NOMO-1 (cell line): Measurements from ENCODE around the gene ANAPC5.
A peak's percentile ranks its signal among the peaks of the same experiment; 100 is the strongest.
"Not testable (repeated sequence)": the region's sequence is repeated elsewhere in the genome, so short reads cannot be mapped to it uniquely, and the experiment has no call there.

Source experiments
- DNase-seq, 2 experiments: peaks; one replicate each; lab custom pipeline; 2025; ENCODE audit not compliant: unreplicated experiment in 2 of 2; lab: John Stamatoyannopoulos, UW

Gene ANAPC5

GRCh38 chr12:121288158-121288845, 63.9 kb downstream of the ANAPC5 start:
- peak in 1 of 2 experiments; percentile 38 for DNase-seq

GRCh38 chr12:121287267-121287954, 64.8 kb downstream of the ANAPC5 start:
- DNase-seq, result no peak

- DNase-seq, result no peak
Observed at GRCh38 chr12:121285856-121286255, 66.4 kb downstream of the ANAPC5 start.

- DNase-seq, result no peak
Observed at GRCh38 chr12:121284551-121285390, 67.4 kb downstream of the ANAPC5 start.

- DNase-seq, result no peak
Observed at GRCh38 chr12:121283841-121284240, 68.4 kb downstream of the ANAPC5 start.

- no peak for DNase-seq
Observed at GRCh38 chr12:121283388-121283787, 68.8 kb downstream of the ANAPC5 start.

GRCh38 chr12:121282910-121283309, 69.3 kb downstream of the ANAPC5 start:
- not testable (repeated sequence) for DNase-seq

GRCh38 chr12:121282072-121282742, 70.0 kb downstream of the ANAPC5 start:
- no peak for DNase-seq

- DNase-seq, result not testable (repeated sequence)
Observed at GRCh38 chr12:121281116-121281515, 71.1 kb downstream of the ANAPC5 start.

GRCh38 chr12:121280531-121280930, 71.7 kb downstream of the ANAPC5 start:
- not testable (repeated sequence) for DNase-seq

GRCh38 chr12:121279507-121279915, 72.7 kb downstream of the ANAPC5 start:
- DNase-seq, result no peak

GRCh38 chr12:121279071-121279375, 73.2 kb downstream of the ANAPC5 start:
- no peak for DNase-seq

GRCh38 chr12:121278169-121279070, 73.8 kb downstream of the ANAPC5 start:
- peak in 1 of 2 experiments; percentile 38 for DNase-seq

- DNase-seq, result no peak
Observed at GRCh38 chr12:121277374-121277759, 74.8 kb downstream of the ANAPC5 start.

- DNase-seq, result no peak
Observed at GRCh38 chr12:121274036-121274763, 78.0 kb downstream of the ANAPC5 start.

GRCh38 chr12:121273364-121273896, 78.8 kb downstream of the ANAPC5 start:
- DNase-seq, result no peak

- no peak for DNase-seq
Observed at GRCh38 chr12:121267822-121268221, 84.4 kb downstream of the ANAPC5 start.

- no peak for DNase-seq
Observed at GRCh38 chr12:121264951-121265515, 87.2 kb downstream of the ANAPC5 start.

- DNase-seq, result no peak
Observed at GRCh38 chr12:121264135-121264534, 88.1 kb downstream of the ANAPC5 start.
